SK-N-SH treated with all-trans-retinoic acid at 6 μM for 48 hours (cell line): ENCODE results near the gene RERE.

ENCODE experiments used
- ATAC-seq: fragments of 200-7000 bp; cut with Tn5 transposase; 3 replicates; pipeline ENCODE4 v1.9.1; 2020; ENCODE audit warnings: mild to moderate bottlenecking, moderate library complexity
- ARNTL ChIP-seq: fragments of 450-650 bp; formaldehyde crosslinking; IDR thresholded peaks from 2 replicates; pipeline ENCODE4 v1.5.0; 2020; ENCODE audit warnings: low read depth, mild to moderate bottlenecking, moderate library complexity, borderline replicate concordance
- BACH2 ChIP-seq: fragments of 250-450 bp; sonication (Bioruptor Pico); IDR thresholded peaks from 2 replicates; pipeline ENCODE4 v1.9.0; 2021; ENCODE audit warnings: mild to moderate bottlenecking, borderline replicate concordance
- CREB5 ChIP-seq: fragments of 250-450 bp; sonication (Bioruptor Pico); IDR thresholded peaks from 2 replicates; pipeline ENCODE4 v1.5.1; 2020; ENCODE audit warnings: low read depth, mild to moderate bottlenecking, moderate library complexity
- CSDC2 ChIP-seq: fragments of 250-450 bp; sonication (Bioruptor Pico); IDR thresholded peaks from 2 replicates; pipeline ENCODE4 v1.5.0; 2020; ENCODE audit warnings: mild to moderate bottlenecking, moderate library complexity
- ESRRG ChIP-seq: fragments of 250-450 bp; sonication (Bioruptor Pico); IDR thresholded peaks from 2 replicates; pipeline ENCODE4 v1.6.1; 2021; ENCODE audit warnings: mild to moderate bottlenecking
- GLIS3 ChIP-seq: fragments of 250-450 bp; sonication (Bioruptor Pico); IDR thresholded peaks from 2 replicates; pipeline ENCODE4 v1.5.0; 2020; ENCODE audit warnings: mild to moderate bottlenecking, moderate library complexity
- ISL1 ChIP-seq: fragments of 250-450 bp; sonication (Bioruptor Pico); IDR thresholded peaks from 2 replicates; pipeline ENCODE4 v2.1.2; 2022; ENCODE audit warnings: mild to moderate bottlenecking, moderate library complexity
- OSR1 ChIP-seq: fragments of 250-450 bp; sonication (Bioruptor Pico); IDR thresholded peaks from 2 replicates; pipeline ENCODE4 v1.8.0; 2022; ENCODE audit warnings: moderate library complexity, mild to moderate bottlenecking, inconsistent platforms
- PATZ1 ChIP-seq: fragments of 250-450 bp; sonication (Bioruptor Pico); IDR thresholded peaks from 2 replicates; pipeline ENCODE4 v1.8.0; 2020; ENCODE audit warnings: mild to moderate bottlenecking, moderate library complexity, borderline replicate concordance
- PPARA ChIP-seq: fragments of 250-450 bp; sonication (Bioruptor Pico); IDR thresholded peaks from 2 replicates; pipeline ENCODE4 v1.5.0; 2020; ENCODE audit warnings: mild to moderate bottlenecking, borderline replicate concordance
- SNAI2 ChIP-seq: fragments of 250-450 bp; sonication (Bioruptor Pico); IDR thresholded peaks from 2 replicates; pipeline ENCODE4 v1.5.0; 2020; ENCODE audit warnings: mild to moderate bottlenecking, moderate library complexity
- TOX ChIP-seq: fragments of 250-450 bp; sonication (Bioruptor Pico); IDR thresholded peaks from 2 replicates; pipeline ENCODE4 v1.8.0; 2021; ENCODE audit warnings: mild to moderate bottlenecking, moderate library complexity, borderline replicate concordance
- ZC3H10 ChIP-seq: fragments of 250-450 bp; sonication (Bioruptor Pico); IDR thresholded peaks from 2 replicates; pipeline ENCODE4 v1.5.1; 2021; ENCODE audit warnings: mild to moderate bottlenecking, moderate library complexity
- ZFP3 ChIP-seq: fragments of 250-450 bp; sonication (Bioruptor Pico); IDR thresholded peaks from 2 replicates; pipeline ENCODE4 v1.5.0; 2020; ENCODE audit warnings: mild to moderate bottlenecking, moderate library complexity
- ZFP30 ChIP-seq: fragments of 450-650 bp; formaldehyde crosslinking; IDR thresholded peaks from 2 replicates; pipeline ENCODE4 v1.5.0; 2022; ENCODE audit warnings: mild to moderate bottlenecking, moderate library complexity
- ZNF565 ChIP-seq: fragments of 450-650 bp; formaldehyde crosslinking; conservative IDR thresholded peaks from 2 replicates; pipeline ENCODE4 v1.5.0; 2020; ENCODE audit warnings: low read depth, mild to moderate bottlenecking, moderate library complexity
- ZNF70 ChIP-seq: fragments of 450-650 bp; formaldehyde crosslinking; IDR thresholded peaks from 2 replicates; pipeline ENCODE4 v1.5.0; 2020; ENCODE audit warnings: mild to moderate bottlenecking, moderate library complexity
- ZNF8 ChIP-seq: fragments of 450-650 bp; formaldehyde crosslinking; IDR thresholded peaks from 2 replicates; pipeline ENCODE4 v1.5.0; 2020; ENCODE audit warnings: mild to moderate bottlenecking, moderate library complexity
- TF ChIP-seq, protein P1 (sequence below): fragments of 250-450 bp; sonication (Bioruptor Pico); IDR thresholded peaks from 2 replicates; pipeline ENCODE4 v1.8.0; 2021; ENCODE audit warnings: low read depth, mild to moderate bottlenecking, moderate library complexity, borderline replicate concordance
- TF ChIP-seq, protein P2 (sequence below): fragments of 250-450 bp; sonication (Bioruptor Pico); IDR thresholded peaks from 2 replicates; pipeline ENCODE4 v1.5.0; 2020; ENCODE audit warnings: mild to moderate bottlenecking, moderate library complexity
- TF ChIP-seq, protein P3 (sequence below): fragments of 250-450 bp; sonication (Bioruptor Pico); IDR thresholded peaks from 2 replicates; pipeline ENCODE4 v1.5.1; 2021; ENCODE audit warnings: mild to moderate bottlenecking, moderate library complexity

Gene RERE

DNA sequence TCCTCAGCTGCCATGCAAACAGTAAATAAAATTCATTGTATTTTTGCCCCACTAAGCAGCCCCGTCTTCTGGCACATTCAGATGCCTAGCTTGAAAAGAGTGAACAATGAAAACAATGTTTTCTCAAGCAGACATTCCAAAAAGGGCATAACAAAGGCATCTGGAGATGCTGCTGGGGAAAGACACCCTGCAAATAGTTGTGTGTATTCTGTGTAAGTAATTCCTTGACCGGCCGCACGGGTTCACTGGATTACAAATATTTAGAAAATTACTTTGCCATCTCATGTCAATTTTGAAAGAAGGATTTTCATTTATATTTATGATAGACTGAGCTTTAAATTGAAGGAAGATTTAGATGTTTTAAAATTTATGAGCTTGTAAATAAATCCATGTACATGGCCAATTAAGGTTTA lies 357.3 kb downstream of the RERE start:
- TF ChIP-seq ISL1 (CRISPR knock-in tag), result no peak
- TF ChIP-seq ZNF70 (CRISPR knock-in tag), result no peak
- TF ChIP-seq, protein P1, sequence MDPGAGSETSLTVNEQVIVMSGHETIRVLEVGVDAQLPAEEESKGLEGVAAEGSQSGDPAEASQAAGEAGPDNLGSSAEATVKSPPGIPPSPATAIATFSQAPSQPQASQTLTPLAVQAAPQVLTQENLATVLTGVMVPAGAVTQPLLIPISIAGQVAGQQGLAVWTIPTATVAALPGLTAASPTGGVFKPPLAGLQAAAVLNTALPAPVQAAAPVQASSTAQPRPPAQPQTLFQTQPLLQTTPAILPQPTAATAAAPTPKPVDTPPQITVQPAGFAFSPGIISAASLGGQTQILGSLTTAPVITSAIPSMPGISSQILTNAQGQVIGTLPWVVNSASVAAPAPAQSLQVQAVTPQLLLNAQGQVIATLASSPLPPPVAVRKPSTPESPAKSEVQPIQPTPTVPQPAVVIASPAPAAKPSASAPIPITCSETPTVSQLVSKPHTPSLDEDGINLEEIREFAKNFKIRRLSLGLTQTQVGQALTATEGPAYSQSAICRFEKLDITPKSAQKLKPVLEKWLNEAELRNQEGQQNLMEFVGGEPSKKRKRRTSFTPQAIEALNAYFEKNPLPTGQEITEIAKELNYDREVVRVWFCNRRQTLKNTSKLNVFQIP, result no peak
- no peak for TF ChIP-seq CREB5 (CRISPR knock-in tag)
- no peak for TF ChIP-seq PPARA (CRISPR knock-in tag)
- no peak for TF ChIP-seq OSR1 (CRISPR knock-in tag)
- TF ChIP-seq GLIS3 (CRISPR knock-in tag), result no peak
- TF ChIP-seq, all 23 proteins: peak for 0
- ATAC-seq, result no peak

- TF ChIP-seq, protein P2, sequence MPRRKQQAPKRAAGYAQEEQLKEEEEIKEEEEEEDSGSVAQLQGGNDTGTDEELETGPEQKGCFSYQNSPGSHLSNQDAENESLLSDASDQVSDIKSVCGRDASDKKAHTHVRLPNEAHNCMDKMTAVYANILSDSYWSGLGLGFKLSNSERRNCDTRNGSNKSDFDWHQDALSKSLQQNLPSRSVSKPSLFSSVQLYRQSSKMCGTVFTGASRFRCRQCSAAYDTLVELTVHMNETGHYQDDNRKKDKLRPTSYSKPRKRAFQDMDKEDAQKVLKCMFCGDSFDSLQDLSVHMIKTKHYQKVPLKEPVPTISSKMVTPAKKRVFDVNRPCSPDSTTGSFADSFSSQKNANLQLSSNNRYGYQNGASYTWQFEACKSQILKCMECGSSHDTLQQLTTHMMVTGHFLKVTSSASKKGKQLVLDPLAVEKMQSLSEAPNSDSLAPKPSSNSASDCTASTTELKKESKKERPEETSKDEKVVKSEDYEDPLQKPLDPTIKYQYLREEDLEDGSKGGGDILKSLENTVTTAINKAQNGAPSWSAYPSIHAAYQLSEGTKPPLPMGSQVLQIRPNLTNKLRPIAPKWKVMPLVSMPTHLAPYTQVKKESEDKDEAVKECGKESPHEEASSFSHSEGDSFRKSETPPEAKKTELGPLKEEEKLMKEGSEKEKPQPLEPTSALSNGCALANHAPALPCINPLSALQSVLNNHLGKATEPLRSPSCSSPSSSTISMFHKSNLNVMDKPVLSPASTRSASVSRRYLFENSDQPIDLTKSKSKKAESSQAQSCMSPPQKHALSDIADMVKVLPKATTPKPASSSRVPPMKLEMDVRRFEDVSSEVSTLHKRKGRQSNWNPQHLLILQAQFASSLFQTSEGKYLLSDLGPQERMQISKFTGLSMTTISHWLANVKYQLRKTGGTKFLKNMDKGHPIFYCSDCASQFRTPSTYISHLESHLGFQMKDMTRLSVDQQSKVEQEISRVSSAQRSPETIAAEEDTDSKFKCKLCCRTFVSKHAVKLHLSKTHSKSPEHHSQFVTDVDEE (CRISPR knock-in tag), result no peak
- TF ChIP-seq SNAI2 (CRISPR knock-in tag) (no peak), ZNF8 (no peak), PATZ1 (CRISPR knock-in tag) (no peak), ARNTL (CRISPR knock-in tag) (no peak), CSDC2 (CRISPR knock-in tag) (no peak), ISL1 (CRISPR knock-in tag) (no peak), BACH2 (CRISPR knock-in tag) (no peak), ESRRG (CRISPR knock-in tag) (no peak), CREB5 (CRISPR knock-in tag) (no peak), ZC3H10 (CRISPR knock-in tag) (no peak), ZNF70 (CRISPR knock-in tag) (no peak), TOX (CRISPR knock-in tag) (no peak), ZFP30 (CRISPR knock-in tag) (no peak), GLIS3 (CRISPR knock-in tag) (no peak), OSR1 (CRISPR knock-in tag) (no peak), ZNF565 (CRISPR knock-in tag) (no peak), ZFP3 (CRISPR knock-in tag) (no peak)
- TF ChIP-seq, protein P3, sequence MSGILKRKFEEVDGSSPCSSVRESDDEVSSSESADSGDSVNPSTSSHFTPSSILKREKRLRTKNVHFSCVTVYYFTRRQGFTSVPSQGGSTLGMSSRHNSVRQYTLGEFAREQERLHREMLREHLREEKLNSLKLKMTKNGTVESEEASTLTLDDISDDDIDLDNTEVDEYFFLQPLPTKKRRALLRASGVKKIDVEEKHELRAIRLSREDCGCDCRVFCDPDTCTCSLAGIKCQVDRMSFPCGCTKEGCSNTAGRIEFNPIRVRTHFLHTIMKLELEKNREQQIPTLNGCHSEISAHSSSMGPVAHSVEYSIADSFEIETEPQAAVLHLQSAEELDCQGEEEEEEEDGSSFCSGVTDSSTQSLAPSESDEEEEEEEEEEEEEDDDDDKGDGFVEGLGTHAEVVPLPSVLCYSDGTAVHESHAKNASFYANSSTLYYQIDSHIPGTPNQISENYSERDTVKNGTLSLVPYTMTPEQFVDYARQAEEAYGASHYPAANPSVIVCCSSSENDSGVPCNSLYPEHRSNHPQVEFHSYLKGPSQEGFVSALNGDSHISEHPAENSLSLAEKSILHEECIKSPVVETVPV (CRISPR knock-in tag), result no peak
- TF ChIP-seq, protein P1, result no peak
Observed at GRCh38 chr1:8458607-8459006, 358.8 kb downstream of the RERE start.

More at GRCh38 chr1:8458607-8459006, 358.8 kb downstream of the RERE start:
- no peak for ATAC-seq
